ENCODE measurements around the gene ESYT2.

GRCh38 chr7:158828133-158829020 lies 932 bp downstream of the ESYT2 start:
- TF ChIP-seq SOX6 (IDR thresholded peaks at IDR 0.05): no peak
- no peak for TF ChIP-seq BRCA1 (IDR thresholded peaks at IDR 0.05)
- no peak for TF ChIP-seq BRCA1 (CRISPR knock-in tag; IDR thresholded peaks at IDR 0.05)
- peak; percentile 46; the same call in 1 of the 2 replicates for TF ChIP-seq ELF1 (tag; IDR thresholded peaks at IDR 0.05)
- TF ChIP-seq YY1 (IDR thresholded peaks at IDR 0.05; ENCODE audit: borderline replicate concordance in 1 of 3, control insufficient read depth in 1 of 3, extremely low read depth in 1 of 3, insufficient read depth in 3 of 3, insufficient read length in 1 of 3, insufficient replicate concordance in 2 of 3, low read depth in 1 of 3, low read length in 2 of 3): peak in 1 of 3 experiments; percentile 1
- no peak for TF ChIP-seq ZBED1 (IDR thresholded peaks at IDR 0.05)
- no peak for TF ChIP-seq HBP1 (CRISPR knock-in tag; IDR thresholded peaks at IDR 0.05)
- no peak for TF ChIP-seq JUND (IDR thresholded peaks at IDR 0.05; ENCODE audit: borderline replicate concordance, low read depth, low read length)
- no peak for TF ChIP-seq JUND (tag; IDR thresholded peaks at IDR 0.05; ENCODE audit: borderline replicate concordance, low read depth, low read length)
- TF ChIP-seq CBX8 (IDR thresholded peaks at IDR 0.05; ENCODE audit: borderline replicate concordance, extremely low read depth, low read depth, low read length, poor library complexity, severe bottlenecking): no peak
- TF ChIP-seq NBN (IDR thresholded peaks at IDR 0.05; ENCODE audit: low read depth): no peak

All from K562 (cell line).